H1 (cell line): Measurements from ENCODE around the gene DICER1. TPM values are rescaled to one million over a fixed set of nuclear protein-coding genes. Genes with fewer than 3 reads are reported as not detected.

Experiments
- CHD2 ChIP-seq: IDR thresholded peaks from 2 replicates; pipeline ENCODE4 v1.6.1; 2012; ENCODE audit warnings: low read length, improper control_type of control experiment
- polyA plus RNA-seq, 7 experiments: library from polyadenylated mRNA; depleted of rRNA in 3 of 7; stranded (reverse) in 5 of 7; unstranded in 2 of 7; fragments of >200 nt in 5 of 7; fragments of 200-250 nt in 2 of 7; gene quantifications; 1 replicate in 5 of 7; 2 replicates in 1 of 7; 4 replicates in 1 of 7; pipeline versions ENCODE4 v1.2.1 to v1.2.3, GENCODE V29; 2011 to 2013; ENCODE audit warnings: missing spikeins in 2 of 7, mixed read lengths in 2 of 7
- total RNA-seq: library from RNA; stranded (reverse); fragmentation: NEBNext Ultra II Directional; extraction: Animal tissue kit (Norgen Biotek cat#: 25700); gene quantifications from 2 replicates; pipeline ENCODE4 v1.2.1, GENCODE V29; 2021

Gene DICER1
- total and polyA plus RNA-seq, 2 of the 8 experiments (the other 6 are each of a cell fraction or from before 2014, with no cell fraction given) = 11.9 to 61.8 TPM

DNA sequence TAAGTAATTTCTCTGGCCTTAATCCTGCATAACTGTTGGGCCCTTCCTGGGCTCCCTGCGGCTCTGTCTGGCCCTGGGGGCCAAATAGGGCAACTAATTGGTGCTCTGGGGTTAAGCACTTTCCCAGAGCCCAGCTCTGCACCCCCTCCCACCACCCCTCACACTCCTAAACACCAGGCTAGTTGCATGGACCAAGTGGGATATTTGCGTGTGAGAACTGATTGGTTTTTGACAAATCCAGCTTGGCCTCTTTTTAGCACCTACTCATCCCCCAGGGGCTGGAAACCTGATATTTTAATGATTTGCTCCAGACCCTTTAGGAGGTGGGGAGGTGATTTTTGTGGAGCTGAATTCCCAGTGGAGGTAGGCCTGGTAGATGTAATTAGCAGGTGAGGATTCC, 91.9 kb downstream of the DICER1 start (continued):
- TF ChIP-seq CHD2 = no peak
